Breast epithelium (tissue), 3 donors: ENCODE results near the gene FHAD1.

Experiments
- CTCF ChIP-seq, 3 donors: fragments of 450-650 bp; IDR thresholded peaks; one replicate each; pipeline ENCODE4 v1.5.1; 2016 to 2017; ENCODE audit warnings: antibody characterized with exemption in 3 of 3, mild to moderate bottlenecking in 3 of 3, moderate library complexity in 3 of 3
- POLR2A ChIP-seq: fragments of 450-650 bp; IDR thresholded peaks from one replicate; pipeline ENCODE4 v1.6.1; 2016; ENCODE audit warnings: antibody characterized with exemption, mild to moderate bottlenecking, moderate library complexity
- POLR2AphosphoS5 ChIP-seq, 3 donors: sonication (generic); formaldehyde crosslinking; IDR thresholded peaks; one replicate each; pipeline ENCODE4 v1.6.1; 2017; ENCODE audit warnings: antibody characterized with exemption in 3 of 3

GRCh38 chr1:15251857-15252835 lies 5.1 kb downstream of the FHAD1 start:
- no peak for TF ChIP-seq CTCF (IDR thresholded peaks at IDR 0.05)
- TF ChIP-seq POLR2A: no peak
- no peak for TF ChIP-seq POLR2AphosphoS5 (IDR thresholded peaks at IDR 0.05)
